Bone marrow (tissue), 2 donors: ENCODE measurements around the gene KCNIP1.
"Not testable (repeated sequence)": the region's sequence is repeated elsewhere in the genome, so short reads cannot be mapped to it uniquely, and the experiment has no call there.

Experiments
- DNase-seq, 2 donors: peaks; one replicate each; lab custom pipeline; 2025; lab: John Stamatoyannopoulos, UW

KCNIP1 gene

GRCh38 chr5:170749911-170750431, 246.2 kb downstream of the KCNIP1 start:
- no peak for DNase-seq

GRCh38 chr5:170750791-170751190, 247.0 kb downstream of the KCNIP1 start:
- no peak for DNase-seq

- DNase-seq, result no peak
These were observed 247.8 kb downstream of the KCNIP1 start for GRCh38 chr5:170751631-170752030.

GRCh38 chr5:170752257-170753215, 248.7 kb downstream of the KCNIP1 start:
- no peak for DNase-seq

GRCh38 chr5:170753311-170753710, 249.5 kb downstream of the KCNIP1 start:
- no peak for DNase-seq

DNA sequence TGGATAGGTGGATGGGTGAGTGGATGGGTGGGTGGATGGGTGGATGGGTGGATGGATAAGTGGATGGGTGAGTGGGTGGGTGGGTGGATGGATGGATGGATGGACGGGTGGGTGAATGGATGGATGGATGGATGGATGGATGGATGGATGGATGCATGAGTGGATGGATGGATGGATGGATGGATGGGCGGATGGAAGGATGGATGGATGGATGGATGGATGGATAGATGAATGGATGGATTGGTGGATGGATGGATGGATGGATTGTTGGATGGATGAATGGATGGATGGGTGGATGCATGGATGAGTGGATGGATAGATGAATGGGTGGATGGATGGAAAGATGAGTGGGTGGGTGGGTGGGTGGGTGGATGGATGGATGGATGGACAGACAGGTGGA, 250.7 kb downstream of the KCNIP1 start:
- DNase-seq, result not testable (repeated sequence)

DNA sequence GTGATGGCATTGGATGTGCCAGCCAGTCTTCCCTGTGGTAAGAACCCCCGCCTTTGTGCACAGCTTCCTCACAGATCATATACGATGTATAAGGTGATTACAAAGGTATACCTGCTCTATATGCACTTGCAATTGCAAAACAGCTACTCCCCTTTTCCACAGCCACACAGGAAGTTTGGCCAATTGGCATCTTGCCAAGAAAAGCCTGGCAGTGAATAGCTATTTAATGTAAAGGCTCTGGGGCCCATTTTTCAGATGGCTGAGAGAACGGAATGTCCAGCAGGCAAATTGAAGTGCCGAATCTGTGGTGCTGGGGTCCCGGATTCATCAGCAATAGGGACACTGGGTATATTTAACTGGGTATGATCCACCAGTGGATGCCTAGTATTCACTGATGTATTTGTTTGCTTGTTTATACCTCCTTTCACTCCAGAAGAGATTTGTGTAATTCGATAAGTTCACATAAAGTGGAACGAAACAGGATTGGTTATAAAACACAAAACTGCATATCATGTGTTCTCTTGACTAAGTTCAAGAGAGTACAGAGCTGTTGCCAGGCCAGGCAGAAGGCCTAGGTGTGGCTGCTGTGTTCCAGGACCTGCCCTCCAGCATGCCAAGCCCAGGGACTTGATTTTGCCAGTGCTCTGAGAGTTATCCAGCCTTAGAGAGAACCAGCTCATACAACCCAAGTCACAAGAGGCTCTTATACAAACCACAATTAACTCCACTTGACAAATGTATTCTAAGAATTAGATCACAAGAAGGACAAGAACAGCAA, 252.0 kb downstream of the KCNIP1 start:
- no peak for DNase-seq

DNA sequence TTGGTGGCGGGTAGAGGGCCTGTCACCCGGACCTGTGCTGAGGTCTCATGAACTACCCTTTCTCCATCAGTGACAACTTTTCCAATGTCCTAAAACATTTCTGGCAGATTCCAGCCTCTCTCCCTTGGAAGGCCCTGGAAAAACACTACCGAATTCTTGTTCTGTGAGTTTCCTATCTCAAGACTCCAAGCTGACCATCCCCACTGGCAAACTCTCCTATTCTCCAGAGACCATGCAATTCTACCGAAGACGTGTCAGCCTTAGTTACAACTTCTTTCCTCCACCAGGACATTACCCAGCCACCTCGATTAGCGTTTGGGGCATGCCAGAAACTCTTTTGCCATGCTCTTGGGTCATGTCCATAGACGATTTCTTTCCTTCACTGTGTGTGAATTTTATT, 252.9 kb downstream of the KCNIP1 start:
- no peak for DNase-seq

GRCh38 chr5:170757182-170757601, 253.4 kb downstream of the KCNIP1 start:
- no peak for DNase-seq

DNA sequence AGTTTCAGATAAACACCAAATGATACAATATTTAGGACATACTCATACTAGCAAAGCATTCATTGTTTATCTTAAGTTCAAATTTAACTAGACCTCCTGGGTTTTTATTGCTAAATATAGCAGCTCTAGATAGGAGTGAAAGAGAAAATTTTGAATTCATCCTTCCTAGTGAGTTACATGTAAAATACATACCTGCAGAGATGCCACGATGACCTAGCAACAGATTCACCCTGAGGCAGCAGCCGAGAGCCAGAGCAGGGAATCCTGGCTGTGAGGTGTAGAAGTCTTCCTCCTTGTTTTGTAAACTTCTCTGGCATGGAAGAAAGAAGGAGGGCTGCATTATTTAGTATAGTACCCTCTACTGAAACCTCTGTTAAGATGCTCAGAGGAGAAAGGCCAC, 253.8 kb downstream of the KCNIP1 start:
- DNase-seq, result no peak

- no peak for DNase-seq
These were observed 254.7 kb downstream of the KCNIP1 start for GRCh38 chr5:170758481-170758880.

DNA sequence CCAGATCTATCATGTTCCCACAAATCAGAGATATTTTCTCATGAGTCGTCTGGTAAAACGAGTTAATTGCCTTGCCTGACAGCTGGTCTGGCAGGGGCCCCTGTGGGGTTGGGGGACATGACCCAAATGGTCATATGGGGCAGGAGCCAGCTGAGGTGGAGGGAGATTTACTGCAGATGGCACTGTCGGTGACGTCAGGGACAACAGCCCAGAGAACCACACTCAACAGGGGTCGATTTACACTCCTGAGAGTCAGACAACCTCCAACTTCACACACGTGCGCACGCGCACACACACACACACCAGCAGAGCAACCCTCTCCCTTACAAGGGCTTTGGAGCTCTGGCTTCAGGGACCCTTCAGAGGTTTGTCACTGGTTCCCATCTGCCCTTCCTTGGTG, 256.3 kb downstream of the KCNIP1 start:
- DNase-seq, result no peak

- no peak for DNase-seq
These were observed 257.4 kb downstream of the KCNIP1 start for GRCh38 chr5:170761048-170761707.

DNA sequence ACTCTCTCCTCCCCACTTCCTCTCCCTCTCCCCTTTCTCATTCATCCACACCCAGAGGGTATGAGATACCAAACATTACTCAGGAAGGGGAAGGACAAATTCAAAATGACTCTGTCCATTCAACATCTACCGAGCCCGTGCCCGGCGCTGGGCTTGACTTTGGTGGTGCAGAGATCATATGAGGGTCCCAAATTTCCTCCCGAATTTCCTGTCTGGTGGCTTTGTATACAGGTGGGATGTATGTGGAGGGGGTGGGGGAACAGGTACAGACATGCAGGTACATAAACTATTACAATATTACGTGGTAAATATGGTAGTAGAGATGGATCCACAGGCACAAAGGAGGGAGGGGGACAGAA, 257.9 kb downstream of the KCNIP1 start:
- no peak for DNase-seq

DNA sequence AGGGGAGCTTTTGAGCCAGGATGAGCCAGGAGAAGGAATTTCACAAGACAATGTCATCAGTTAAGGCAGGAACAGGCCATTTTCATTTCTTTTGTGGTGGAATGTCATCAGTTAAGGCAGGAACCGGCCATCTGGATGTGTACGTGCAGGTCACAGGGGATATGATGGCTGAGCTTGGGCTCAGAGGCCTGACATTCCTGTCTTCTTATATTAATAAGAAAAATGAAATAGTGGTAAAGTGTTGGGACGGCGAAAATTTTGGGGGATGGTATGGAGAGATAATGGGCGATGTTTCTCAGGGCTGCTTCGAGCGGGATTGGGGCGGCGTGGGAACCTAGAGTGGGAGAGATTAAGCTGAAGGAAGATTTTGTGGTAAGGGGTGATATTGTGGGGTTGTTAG, 258.5 kb downstream of the KCNIP1 start:
- DNase-seq, result not testable (repeated sequence)

GRCh38 chr5:170765868-170766267, 262.0 kb downstream of the KCNIP1 start:
- DNase-seq, result not testable (repeated sequence)

- DNase-seq, result no peak
These were observed 265.4 kb downstream of the KCNIP1 start for GRCh38 chr5:170769246-170769645.

DNA sequence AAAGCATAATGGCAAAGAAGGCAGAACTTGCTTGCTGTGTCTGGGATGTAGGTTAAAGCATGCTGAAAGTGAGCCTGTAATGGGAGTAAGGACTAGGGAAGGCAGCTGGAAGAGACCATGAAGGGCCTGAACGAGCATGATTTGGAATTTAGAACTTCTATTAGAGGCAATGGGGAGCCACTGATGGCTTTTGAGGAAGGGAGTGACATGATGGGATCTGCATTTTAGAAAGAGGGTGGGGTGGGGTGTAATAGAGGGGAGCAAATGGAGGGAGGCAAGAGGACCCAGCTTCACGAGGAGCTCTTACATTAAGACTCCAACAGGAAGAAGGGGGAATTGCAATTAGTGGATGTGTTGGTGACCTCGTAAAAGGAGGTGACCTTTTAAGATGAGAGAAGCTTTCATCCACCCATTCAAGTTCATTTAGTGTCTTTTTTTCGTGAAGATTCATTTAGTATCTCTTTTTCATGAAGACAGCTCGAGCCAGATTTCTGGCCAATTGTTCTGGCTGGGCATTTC, 266.1 kb downstream of the KCNIP1 start:
- no peak for DNase-seq

GRCh38 chr5:170771496-170771895, 267.7 kb downstream of the KCNIP1 start:
- no peak for DNase-seq

- no peak for DNase-seq
These were observed 269.5 kb downstream of the KCNIP1 start for GRCh38 chr5:170773024-170773985.

DNA sequence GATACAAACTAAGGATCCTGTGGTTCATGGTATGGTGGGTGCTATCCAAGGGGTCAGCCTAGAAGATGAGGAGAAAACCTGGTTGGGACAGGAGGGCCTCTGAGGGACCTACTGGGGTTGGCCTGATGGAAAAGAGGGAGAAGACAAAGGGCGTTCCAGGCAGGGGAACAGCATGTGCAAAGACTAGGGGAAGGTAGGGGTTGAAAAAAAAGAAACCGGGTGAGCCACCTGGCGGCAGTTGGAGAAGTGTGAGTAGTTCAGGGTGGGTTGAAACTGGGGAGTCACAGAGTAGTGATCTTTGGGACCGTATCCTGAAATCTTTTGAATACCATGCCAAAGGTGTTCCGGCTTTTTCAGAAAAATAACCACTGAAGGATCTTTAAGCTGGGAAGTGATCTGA, 271.0 kb downstream of the KCNIP1 start:
- DNase-seq, result no peak
